GM19351 (cell line): Measurements from ENCODE around the gene GGT6.
"Not testable (repeated sequence)": the region's sequence is repeated elsewhere in the genome, so short reads cannot be mapped to it uniquely, and the experiment has no call there.

Experiments
- ATAC-seq: cut with Tn5 transposase; IDR thresholded peaks from one replicate; pipeline ENCODE4 v1.9.1; 2021; ENCODE audit warnings: mild to moderate bottlenecking, moderate library complexity; ENCODE audit not compliant: unreplicated experiment

GGT6 gene, protein sequence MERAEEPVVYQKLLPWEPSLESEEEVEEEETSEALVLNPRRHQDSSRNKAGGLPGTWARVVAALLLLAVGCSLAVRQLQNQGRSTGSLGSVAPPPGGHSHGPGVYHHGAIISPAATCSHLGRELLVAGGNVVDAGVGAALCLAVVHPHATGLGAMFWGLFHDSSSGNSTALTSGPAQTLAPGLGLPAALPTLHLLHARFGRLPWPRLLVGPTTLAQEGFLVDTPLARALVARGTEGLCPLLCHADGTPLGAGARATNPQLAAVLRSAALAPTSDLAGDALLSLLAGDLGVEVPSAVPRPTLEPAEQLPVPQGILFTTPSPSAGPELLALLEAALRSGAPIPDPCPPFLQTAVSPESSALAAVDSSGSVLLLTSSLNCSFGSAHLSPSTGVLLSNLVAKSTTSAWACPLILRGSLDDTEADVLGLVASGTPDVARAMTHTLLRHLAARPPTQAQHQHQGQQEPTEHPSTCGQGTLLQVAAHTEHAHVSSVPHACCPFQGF

DNA sequence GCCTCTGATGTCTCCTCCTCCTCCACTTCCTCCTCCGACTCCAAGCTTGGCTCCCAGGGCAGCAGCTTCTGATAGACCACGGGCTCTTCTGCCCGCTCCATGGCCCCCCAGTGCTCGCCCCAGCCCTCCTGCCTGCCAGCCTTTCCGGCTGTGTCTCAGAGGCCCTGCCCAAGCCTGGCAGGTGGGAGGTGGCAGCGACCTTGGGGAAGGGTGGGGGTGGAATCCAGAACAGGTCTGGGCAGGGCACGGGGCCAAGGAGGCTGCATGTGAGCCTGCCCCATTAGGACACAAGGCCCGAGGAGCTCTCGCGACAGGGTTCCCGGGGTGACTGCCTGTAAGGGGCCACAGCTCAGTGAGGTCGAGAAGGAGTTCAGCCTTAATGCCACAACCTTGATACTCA lies at the start of gene GGT6:
GGT6 (minus strand) TSS at position 157 of the 400 bp plus-strand sequence; CDS start at position 101, 56 bp downstream.
- ATAC-seq = no peak

DNA sequence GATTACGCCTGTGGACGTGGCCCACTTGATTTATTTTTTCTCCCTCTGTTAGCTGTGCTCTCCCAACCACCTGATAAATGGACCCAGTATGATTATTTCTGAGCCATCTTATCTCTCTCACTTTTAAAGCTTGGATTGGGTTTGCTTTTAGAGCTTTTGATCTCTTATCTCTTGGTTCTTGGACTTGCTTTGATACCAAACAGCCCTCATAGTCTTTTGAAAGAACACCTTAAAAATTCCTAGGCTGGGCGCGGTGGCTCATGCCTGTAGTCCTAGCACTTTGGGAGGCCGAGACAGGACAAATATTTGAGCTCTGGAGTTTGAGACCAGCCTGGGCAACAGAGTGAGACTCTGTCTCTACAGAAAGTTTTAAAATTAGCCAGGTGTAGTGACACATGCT lies 49.8 kb upstream of the GGT6 start:
- no peak for ATAC-seq

DNA sequence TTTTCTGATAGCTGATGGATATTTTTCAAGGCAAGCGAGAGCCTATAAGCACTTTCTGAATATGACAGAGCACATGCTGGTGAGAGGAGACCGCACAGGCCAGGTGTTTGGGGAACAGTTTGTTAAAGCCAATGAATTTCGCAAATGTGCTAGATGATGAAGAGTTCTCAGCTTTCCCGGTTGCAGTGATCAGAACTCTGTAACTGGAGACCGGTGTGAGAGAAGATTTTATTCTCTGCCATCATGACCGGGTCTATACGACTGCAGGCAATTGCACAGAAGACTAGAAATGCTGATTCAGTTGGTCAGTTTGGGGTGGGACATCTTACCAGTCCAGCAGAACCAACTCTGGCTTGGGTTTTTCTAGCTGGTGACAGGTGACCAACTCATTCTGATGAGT lies 49.4 kb upstream of the GGT6 start:
- no peak for ATAC-seq

DNA sequence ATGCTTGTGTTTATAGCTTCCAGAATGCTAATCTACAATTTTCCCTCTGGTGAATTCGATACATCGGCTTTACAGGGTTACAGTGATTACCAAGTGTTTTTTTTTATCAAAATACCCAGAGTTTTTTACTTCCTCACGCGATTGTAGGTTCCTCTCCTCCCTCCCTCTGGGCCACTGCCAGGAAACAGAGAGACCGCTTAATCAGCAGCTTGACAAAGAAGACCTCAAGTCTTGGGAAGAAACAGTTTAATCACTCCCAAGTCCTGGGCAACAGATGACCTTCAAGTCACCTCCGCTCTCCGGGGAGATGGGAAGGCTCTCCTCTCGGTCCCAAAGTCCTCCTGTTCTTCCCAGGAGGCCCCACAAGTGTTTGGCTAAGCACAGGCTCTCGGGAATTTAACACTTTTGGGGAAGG lies 47.4 kb upstream of the GGT6 start:
- ATAC-seq = no peak

DNA sequence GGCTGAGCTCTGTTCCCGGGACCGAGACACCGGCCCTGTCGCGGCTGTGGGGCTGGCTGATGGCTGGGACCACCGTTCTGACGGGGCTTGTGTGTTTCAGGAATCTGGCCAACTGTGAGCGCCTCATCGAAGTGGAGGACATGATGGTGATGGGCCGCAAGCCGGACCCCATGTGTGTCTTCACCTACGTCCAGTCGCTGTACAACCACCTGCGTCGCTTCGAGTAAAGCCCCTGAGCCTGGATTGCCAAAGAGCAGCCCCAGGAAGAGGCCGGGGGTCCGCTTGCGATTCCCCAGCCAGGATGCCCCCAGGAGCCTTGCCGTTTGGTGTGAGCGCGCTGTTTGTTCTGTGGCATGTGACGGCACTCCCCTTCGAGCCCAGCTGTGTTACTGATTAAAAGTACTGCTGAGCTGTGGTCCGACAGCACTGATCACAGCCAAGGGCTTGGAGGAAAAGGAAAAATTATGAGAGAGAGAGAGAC lies 46.9 kb upstream of the GGT6 start:
- no peak for ATAC-seq

DNA sequence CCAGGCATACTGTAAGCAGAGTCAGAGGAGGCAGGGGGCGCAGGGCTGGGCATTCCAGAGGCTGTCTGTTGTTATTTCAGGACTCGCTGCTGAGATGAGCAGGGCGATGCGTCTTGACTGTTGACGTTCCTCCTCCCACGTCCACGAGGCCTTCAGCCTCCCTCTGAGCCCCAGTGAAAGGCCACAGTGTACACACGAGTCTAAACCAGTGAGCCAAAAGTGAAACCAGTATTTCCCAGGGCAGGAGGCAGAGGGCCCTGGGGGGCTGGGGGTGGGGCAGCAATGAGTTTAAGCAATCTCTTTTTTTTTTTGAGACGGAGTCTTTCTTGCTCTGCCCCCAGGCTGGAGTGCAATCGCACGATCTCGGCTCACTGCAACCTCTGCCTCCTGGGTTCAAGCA lies 45.4 kb upstream of the GGT6 start:
- no peak for ATAC-seq

DNA sequence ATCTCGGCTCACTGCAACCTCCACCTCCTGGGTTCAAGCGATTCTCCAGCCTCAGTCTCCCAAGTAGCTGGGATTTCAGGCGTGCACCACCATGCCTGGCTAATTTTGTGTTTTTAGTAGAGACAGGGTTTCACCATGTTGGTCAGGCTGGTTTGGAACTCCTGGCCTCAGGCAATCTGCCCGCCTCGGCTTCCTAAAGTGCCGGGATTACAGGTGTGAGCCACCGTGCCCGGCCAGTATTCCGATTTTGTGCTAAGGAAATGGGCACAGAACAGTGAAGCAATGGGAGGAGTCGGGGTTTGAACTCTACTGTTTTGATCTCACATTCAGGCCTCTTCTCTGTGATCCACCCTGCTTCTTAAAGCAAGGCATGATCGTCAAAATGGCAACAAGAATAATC lies 44.4 kb upstream of the GGT6 start:
- not testable (repeated sequence) for ATAC-seq

DNA sequence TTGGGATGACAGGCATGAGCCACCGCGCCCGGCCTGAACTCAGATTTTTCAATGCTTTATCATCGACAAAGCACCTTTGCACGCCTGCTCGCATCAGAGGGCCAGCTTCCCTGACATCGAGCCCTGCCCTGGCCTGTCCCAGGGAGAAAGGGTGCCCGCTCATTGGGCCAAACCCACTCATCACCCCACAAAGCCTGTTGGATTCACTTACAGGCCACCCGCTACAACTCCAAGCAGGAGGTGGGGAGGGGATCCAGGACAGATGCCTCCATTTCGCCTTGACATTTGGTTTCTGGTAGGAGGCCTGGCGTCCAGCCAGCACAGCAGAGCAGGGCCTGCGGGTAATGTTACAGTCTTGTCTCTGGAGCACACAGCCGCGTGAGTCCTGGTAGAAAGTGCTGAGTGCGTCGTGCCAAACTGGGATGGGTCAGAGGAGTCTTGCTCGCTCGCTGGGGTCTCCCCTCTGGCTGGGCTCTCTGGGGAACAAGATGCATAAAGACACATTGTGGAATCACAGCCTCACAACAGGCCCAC lies 43.8 kb upstream of the GGT6 start:
- ATAC-seq = no peak

DNA sequence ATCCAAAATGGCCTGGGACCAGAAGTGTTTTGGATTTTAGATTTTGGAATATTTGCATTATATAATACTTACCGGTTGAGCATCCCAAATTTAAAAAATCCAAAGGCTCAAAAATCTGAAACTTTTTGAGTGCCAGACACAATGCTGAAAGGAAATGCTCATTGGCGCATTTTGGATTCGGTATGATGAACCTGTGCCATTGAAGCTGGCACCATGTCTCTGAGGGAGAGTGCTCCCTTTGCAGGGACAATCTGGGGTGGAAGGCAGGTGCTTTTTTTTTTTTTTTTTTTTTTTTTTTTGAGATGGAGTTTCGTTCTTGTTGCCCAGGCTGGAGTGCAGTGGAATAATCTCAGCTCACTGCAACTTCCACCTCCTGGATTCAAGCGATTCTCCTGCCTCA lies 41.7 kb upstream of the GGT6 start:
- no peak for ATAC-seq

DNA sequence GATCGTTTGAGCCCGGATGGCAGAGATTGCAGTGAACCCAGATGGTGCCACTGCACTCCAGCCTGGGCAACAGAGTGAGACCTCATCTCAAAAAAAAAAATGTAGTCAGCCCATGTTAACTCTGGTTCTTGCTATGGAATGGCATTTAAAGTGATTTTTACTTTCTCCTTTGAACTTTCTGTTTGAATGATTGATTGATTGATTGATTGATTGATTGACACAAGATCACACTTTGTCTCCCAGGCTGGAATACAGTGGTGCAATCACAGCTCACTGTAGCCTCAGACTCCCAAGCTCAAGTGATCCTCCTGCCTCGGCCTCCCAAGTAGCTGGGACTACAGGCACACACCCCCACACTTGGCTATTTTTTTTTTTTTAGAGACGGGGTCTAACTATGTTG lies 40.9 kb upstream of the GGT6 start:
- no peak for ATAC-seq

DNA sequence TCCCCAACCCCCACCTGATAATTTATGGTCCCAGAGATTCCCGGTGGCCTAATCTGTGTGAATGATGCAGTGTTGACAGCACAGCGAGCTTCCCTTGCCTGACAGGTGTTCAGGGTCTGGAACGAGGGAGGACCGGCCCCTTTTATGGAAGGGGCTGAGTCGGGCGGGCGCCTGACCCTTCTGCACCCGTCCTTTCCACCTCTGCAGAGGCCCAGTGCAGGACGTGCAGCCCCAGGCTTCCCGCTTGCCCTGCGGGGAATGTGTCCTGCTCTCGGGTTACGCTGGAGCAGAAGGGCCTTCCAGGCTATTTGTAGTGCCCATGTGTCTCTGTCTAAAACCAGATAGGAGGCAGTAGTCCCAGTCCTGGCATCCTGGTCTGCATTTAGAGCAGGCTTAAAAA lies 40.2 kb upstream of the GGT6 start:
- ATAC-seq = no peak

DNA sequence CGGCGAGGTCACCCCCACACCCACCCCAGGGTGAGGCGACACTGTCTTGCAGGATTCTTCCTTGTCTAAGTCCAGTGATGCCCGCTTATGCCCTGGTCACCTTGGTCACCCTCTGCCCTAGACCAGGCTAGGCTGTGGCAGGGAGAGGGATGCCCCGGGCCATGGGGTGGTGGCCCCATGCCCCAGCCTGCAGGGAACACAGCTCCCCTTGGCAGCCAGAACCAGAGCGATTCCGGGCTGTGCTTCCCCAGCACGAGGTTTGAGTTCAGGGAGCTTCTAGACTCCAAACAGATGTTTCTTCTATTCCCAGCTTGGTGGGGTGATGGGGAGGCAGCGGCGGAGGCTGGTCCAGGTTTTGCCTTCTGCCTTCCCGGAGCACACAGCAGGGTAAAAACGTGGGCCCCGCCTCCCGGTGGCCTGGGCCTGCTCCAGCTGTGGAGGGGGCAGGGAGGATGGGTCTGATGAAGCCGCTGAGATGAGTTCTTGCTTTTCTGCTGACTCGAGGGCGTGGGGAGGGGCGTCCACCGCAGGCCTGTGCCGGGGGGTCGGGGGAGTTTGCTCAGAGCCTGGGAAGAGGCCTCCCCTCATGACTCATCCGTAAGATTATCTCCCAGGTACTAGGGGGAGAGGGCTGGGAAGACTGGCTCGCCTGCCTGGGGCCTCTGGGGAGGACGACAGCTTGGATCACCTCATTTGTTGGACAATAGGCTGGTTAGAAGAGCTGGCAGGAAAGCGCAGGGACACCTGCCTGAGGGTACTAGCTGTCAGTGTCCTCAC lies 39.3 kb upstream of the GGT6 start:
- no peak for ATAC-seq

DNA sequence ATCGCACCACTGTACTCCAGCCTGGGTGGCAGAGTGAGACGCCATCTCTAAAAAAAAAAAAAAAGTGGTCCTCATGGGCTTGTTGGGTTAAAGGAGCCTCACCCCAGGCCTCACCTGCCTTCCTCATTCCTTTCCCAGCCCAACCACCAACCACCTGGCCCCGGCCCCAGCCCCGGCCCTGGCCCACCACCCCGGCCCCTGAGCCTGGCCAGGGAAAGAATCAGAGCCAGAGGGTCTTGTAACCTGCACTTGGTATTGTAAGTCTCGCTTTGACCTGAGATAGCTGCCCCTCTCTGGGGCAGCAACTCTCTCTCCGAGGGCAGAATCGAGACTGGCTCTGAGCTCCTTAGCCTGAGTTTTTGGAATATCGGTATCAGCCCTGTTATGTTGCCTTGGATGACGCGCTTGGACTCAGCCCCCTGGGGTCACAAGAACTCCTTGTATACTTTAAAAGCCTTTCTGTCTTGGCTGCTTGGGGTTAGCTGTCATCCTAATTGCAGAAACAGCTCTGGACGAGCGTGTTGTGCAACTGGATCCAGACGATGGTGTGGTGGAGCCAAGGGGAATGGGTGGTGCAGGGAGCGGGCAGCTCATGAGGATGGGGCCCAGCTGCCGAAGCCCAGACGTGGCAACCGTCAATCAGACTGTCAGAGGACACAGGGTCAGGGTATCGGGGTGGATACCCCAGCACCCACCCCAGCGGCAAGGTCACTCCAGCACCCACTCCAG lies 38.6 kb upstream of the GGT6 start:
- no peak for ATAC-seq

DNA sequence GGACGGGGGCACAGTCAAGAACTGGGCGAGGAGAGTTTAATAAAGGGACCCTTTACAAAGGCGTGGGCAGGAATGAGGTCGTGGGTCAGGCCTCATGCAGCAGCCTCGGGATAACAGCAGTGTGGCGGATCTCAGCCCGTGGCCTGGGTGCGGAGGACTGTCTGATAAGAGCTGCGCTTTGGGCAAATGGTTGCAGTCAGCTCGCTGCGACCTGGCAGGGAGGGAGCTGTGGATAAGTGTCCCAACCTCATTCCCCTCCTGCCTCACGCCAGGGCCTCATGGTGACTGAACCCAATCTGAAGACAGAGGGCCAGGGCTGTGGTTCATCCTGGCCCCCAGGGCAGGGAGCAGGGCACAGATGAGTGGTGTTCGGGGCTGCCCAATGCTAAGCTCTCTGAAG lies 37.6 kb upstream of the GGT6 start:
- no peak for ATAC-seq

DNA sequence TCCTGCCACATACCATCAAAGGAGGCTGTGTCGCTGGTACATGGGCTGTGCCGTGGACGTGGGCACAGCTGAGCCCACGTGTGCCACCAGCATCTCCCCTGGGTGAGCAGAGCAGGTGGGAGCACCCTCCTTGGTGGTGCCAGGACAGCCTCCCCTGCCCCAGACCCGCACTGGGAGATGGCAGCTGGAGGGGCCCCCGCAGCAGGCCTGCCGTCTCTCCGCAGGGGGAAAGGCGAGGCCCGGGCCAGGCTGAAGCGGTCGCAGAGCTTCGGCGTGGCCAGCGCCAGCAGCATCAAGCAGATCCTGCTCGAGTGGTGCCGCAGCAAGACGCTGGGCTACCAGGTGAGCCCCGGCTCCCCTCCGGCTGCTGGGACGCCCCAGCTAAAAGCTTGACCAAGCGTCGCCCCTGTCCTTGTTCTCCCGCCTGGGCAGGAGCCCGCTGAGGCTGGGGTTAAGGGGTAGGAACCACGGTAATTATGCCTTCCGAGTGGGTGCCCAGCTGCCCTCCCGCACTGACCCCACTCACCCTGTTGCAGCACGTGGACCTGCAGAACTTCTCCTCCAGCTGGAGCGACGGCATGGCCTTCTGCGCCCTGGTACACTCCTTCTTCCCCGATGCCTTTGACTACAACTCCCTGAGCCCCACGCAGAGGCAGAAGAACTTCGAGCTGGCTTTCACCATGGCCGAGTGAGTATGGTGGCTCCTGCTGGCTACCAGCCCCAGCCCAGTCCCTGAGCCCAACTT lies 36.4 kb upstream of the GGT6 start:
- no peak for ATAC-seq

DNA sequence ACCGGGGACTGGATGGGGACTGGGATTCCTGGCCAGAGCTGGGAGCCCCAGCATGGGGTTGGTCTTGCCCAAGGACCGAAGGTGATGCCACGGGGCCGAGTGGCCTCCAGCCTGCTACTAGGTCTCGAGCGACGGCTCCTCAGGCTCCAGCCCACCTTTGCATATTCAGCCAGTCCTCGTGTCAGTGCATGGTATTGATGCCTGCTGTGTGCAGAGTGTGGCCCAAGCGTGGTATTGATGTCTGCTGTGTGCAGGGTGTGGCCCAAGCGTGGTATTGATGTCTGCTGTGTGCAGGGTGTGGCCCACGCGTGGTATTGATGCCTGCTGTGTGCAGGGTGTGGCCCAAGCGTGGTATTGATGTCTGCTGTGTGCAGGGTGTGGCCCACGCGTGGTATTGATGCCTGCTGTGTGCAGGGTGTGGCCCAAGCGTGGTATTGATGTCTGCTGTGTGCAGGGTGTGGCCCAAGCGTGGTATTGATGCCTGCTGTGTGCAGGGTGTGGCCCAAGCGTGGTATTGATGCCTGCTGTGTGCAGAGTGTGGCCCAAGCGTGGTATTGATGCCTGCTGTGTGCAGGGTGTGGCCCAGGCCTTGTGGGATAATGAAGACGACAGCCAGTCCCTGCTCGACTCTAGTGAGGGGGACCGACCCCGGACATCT lies 35.4 kb upstream of the GGT6 start:
- ATAC-seq = not testable (repeated sequence)

DNA sequence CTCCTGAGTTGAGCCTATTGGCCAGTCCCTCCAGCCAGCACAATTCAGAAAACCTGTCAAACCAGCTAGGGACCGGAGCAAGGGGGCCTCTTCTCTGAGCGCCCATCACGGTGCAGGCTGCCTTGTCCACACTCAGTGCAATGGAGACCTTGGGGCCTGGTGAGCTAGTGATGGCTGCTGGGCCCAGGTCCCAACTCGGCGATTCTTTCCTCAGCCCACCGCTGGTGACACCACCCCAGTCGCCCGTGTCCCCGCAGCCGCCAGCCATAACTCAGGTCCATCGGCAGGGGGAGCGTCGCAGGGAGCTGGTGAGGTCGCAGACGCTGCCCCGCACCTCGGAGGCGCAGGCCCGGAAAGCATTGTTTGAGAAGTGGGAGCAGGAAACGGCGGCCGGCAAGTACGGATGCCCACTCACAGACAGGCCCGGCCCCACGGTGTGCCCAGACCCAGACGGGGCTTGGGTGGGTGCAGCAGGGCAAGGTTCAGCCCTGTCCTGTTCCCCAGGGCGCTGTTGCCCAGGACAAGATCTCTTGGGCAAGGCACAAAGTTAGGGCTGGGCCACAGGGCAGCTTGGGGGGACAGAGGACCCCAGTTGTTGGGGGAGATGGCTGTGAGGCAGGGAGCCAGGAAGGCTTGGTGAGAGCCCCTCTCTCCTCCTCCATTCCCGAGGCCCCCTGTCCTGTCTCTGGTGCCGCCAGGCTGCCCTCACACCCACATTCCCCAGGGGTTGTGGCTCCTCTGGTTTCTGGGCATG lies 34.7 kb upstream of the GGT6 start:
- ATAC-seq = no peak

DNA sequence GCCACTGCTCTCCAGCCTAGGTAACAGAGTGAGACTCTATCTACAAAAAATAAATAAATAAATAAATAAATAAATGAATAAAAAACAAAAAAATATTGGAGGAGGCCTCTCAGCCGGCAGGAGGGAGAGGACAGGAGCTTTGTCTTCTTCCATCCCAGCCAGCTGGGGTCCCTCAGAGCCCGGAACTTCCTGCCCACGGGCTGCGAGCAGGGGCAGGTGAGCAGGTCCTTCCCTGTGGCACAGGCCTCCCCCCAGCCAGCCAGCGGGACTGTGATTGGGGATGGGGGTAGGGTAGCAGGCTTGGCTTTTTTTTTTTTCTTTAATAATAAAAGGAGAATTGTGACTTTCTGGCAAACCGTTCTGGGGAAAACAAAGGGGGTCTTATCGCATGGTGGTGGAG lies 34.0 kb upstream of the GGT6 start:
- no peak for ATAC-seq

DNA sequence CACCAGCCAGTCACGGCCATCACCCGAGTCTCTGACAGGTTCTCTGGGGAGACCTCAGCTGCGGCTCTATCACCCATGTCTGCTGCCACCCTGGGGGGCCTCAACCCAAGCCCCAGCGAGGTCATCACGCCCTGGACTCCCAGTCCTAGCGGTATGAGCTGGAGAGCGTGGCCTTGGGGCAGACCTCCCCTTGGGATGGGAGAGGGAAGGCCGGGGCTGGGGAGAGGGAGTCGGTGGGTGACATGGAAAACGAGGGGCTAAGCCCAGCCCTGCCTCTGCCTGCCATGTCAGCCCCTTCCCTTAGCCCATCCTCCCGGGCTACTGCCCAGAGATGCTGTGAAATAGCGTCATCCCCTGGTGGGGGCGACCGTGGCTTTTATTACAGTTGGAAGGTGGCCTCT lies 32.6 kb upstream of the GGT6 start:
- no peak for ATAC-seq
